GM12801 (cell line): ENCODE data around the gene NAV2.
A peak's percentile ranks its signal among the peaks of the same experiment; 100 is the strongest.

Experiments
- TF ChIP-seq, protein P1 (sequence below): IDR thresholded peaks from one replicate; pipeline ENCODE4 v1.5.1; 2011; ENCODE audit warnings: control low read depth; ENCODE audit not compliant: insufficient read length; ENCODE audit errors: extremely low read depth

The NAV2 gene

DNA sequence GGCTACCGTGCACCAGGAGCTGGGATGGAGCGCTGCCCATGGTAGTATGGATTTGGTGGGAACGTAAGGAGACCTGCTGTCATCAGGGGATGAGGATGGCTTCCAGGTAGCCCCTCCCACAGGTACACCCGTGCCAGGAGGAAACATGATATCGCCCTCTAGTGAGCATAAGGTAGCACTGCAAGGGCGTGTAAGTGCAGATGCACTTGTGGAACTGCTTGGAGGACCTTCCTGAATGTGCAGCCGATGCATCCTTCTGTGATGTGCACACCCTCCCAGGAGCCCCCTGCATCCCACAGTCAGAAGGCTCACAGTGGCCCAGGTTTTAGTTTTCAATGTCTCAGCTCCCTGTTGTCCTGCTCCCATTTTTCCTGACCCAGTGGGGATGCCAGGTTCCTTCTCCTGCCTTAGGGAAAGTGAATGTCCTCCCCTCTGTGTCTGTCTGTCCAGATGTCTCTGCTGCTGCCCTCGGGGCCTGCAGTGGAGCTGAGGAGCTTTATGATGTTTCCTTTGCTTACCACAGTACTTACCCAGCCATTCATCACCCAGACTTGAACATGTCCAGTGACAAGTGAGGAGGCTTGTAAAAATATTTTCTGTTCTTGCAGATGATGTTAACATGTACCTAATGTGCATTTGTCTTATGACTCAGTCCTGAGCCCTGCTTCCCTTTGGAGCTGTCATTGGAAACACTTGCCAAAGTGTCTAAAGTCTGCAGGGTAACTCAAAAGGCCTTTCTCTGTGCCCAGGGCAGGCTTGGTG lies 398.5 kb downstream of the NAV2 start:
- TF ChIP-seq, protein P1, sequence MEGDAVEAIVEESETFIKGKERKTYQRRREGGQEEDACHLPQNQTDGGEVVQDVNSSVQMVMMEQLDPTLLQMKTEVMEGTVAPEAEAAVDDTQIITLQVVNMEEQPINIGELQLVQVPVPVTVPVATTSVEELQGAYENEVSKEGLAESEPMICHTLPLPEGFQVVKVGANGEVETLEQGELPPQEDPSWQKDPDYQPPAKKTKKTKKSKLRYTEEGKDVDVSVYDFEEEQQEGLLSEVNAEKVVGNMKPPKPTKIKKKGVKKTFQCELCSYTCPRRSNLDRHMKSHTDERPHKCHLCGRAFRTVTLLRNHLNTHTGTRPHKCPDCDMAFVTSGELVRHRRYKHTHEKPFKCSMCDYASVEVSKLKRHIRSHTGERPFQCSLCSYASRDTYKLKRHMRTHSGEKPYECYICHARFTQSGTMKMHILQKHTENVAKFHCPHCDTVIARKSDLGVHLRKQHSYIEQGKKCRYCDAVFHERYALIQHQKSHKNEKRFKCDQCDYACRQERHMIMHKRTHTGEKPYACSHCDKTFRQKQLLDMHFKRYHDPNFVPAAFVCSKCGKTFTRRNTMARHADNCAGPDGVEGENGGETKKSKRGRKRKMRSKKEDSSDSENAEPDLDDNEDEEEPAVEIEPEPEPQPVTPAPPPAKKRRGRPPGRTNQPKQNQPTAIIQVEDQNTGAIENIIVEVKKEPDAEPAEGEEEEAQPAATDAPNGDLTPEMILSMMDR, result peak; percentile 76

DNA sequence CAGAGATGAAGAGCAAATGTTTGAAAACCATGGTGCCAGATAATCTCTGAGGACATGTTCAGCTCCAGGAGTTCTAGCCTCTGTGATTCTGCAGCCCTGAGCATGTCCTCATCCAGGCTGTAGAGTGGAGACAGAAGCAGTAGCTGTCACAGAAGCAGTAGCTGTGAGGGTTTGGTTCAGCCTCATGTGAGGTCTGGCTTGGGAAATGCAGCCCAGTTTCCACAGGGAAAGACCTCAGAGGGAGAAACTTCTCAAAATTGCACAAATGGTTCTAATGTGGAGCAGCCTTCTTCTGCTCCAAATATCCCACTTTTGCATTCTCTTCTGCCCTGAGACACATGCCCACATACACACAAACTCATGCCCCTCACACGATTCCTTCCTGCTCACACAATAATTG lies 399.2 kb downstream of the NAV2 start:
- TF ChIP-seq, protein P1, result no peak

DNA sequence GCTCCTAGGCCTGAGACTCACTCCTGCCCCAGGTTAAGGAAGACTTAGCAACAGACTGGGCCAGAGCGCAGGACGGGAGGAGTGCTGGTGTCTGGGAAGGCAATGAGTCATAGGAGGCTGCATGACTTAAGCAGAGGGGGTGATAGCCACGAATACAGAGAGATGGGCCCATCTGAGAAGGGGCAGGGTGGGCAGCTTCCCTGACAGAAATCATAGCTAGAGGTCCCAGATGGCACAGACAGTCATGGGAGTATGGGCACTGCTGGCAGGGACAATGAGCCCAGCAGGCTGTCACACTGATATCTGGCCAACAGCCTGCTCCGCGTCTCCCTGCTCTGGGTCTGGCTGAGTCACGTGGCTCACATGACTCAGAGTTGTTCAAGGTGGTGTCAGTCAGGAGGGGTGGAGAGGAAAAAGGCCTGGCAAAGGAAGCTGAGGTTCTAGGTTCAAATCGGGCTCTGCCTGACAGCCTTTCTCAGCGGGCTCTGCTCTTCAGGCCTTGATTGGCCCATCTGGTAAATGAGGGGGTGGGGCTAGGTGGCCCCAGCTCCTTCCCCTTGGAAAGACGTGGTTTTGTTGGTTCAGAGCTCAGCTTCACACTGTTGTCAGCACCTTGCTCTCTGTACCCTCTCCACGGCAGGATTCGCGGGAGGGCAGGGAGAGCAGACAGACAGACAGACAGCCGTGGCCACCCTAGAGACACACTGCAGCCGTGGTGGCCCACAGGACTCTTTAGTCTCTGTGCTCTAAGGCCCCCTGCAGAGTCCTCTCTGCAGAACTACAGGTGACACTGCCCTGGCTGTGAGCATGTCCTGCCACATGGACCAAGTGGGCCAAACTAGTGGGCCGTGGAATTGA lies 399.9 kb downstream of the NAV2 start:
- TF ChIP-seq, protein P1, result no peak

DNA sequence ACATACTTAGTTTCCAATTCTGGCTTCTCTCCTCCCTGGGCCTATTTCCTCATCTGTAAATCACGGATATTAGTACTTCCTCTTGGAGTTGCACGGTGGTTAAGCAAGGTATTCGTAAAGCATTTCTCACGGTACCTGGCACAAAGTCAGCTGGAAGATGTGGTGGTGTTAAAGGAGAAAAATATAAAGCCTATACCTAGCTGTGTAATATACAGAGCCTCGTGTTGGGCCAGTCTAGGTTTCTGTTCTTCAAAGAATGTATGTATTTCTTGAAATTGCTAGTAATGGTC lies 400.5 kb downstream of the NAV2 start:
- TF ChIP-seq, protein P1, result no peak

DNA sequence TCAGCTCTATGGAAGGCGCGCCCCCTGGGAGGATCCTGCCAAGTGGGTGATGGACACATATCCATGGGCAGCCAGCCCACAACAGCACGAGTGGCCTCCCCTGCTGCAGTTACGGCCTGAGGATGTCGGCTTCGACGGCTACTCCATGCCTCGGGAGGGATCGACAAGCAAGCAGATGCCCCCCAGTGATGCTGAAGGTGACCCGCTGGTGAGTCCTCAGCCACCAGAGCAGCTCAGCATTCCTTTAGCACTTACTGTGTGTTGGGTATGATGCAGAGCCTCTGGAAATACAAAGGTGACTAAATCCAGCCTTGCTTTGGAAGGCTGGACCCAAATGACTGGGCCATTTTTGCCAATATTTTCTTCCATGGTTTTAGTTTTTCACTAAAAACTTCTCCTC lies 402.0 kb downstream of the NAV2 start:
- TF ChIP-seq, protein P1, result no peak

DNA sequence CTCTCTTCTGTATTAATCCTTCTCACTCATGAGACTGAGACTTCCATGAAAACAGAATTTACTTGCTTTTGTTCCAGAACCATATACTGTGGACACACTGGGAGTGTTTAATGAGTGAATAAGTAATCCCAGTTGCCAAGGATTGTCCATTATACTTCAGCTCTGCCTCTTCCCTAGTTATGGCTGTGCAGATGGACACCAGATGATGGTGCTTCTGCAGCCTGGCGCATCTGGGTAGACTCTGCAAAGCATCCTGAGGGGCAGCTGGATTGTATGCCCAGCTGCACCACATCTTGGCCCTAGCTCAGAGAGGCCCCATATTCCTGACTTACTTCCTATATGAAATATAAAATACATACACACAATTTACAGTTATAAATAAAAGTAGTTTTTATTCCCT lies 404.2 kb downstream of the NAV2 start:
- TF ChIP-seq, protein P1, result no peak

DNA sequence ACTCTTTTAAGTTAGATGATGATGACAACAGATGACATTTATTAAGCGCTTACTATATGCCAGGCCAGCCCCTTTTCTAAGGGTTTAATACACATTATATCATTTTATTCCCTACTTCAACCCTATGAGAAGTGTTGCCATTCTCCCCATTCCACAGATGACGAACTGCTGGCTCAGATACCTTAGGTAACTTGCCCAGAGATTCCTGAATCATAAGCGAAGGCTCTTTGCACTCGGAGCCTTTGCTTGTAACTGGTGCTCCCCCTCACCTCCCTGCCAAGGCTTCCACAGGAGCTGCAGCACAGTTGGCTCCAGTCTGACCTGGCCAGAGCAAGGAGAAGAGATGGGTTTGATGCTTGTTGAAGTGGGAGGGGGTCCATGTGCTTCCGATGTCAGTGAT lies 404.7 kb downstream of the NAV2 start:
- TF ChIP-seq, protein P1, result no peak
